ENCODE data around the gene ELFN1. TPM values are rescaled to one million over a fixed set of nuclear protein-coding genes. Genes with fewer than 3 reads are reported as not detected.
A peak's percentile ranks its signal among the peaks of the same experiment; 100 is the strongest.

The ELFN1 gene
- total RNA-seq, 3 donors from 2014 or later, result 0.59 to 1.3 (median 0.96) TPM

- no peaks in the 10 kb centered on the region for H3K36me3 ChIP-seq
- H3K9me3 ChIP-seq, result no peaks in the 10 kb centered on the region
- DNase-seq (ENCODE audit: low spot score in 2 of 2), result peak in 1 of 2 donors; percentile 50
- TF ChIP-seq POLR2A (IDR thresholded peaks at IDR 0.05), result no peak
- no peak for TF ChIP-seq POLR2AphosphoS5 (IDR thresholded peaks at IDR 0.05)
- no peak for TF ChIP-seq CTCF (IDR thresholded peaks at IDR 0.05)
- intact Hi-C loops (cut with DNase I; ENCODE audit: low total_unique reads), result no loop called here
- H3K4me3 ChIP-seq, result peak overlapping the region; percentile 52 to 77 (median 52)
- H3K27ac ChIP-seq, result no peak overlapping the region
- peaks cover 5 to 26% of the 10 kb centered on the region in 2 donors for H3K4me1 ChIP-seq
- peaks cover 16 to 84% of the 10 kb centered on the region in 2 donors for H3K27me3 ChIP-seq
These were observed 3.7 kb upstream of the ELFN1 start for GRCh38 chr7:1666317-1666822.

GRCh38 chr7:1666823-1667565, 3.1 kb upstream of the ELFN1 start:
- H3K27me3 ChIP-seq, result peaks cover 20 to 88% of the 10 kb centered on the region in 2 donors
- intact Hi-C loops (cut with DNase I; ENCODE audit: low total_unique reads), result no loop called here
- H3K4me1 ChIP-seq, result peaks cover 5 to 26% of the 10 kb centered on the region in 2 donors
- DNase-seq (ENCODE audit: low spot score in 2 of 2), result peak in 1 of 2 donors; percentile 25
- peak overlapping the region; percentile 52 to 77 (median 52) for H3K4me3 ChIP-seq
- H3K27ac ChIP-seq, result no peak overlapping the region
- no peaks in the 10 kb centered on the region for H3K9me3 ChIP-seq
- no peaks in the 10 kb centered on the region for H3K36me3 ChIP-seq
- TF ChIP-seq CTCF (IDR thresholded peaks at IDR 0.05), result no peak
- TF ChIP-seq POLR2AphosphoS5 (IDR thresholded peaks at IDR 0.05), result no peak
- TF ChIP-seq POLR2A (IDR thresholded peaks at IDR 0.05), result no peak

- H3K27ac ChIP-seq, result no peak overlapping the region
- H3K9me3 ChIP-seq, result no peaks in the 10 kb centered on the region
- H3K4me1 ChIP-seq, result peaks cover 5 to 26% of the 10 kb centered on the region in 2 donors
- intact Hi-C loops (cut with DNase I; ENCODE audit: low total_unique reads), result no loop called here
- peaks cover 20 to 95% of the 10 kb centered on the region in 2 donors for H3K27me3 ChIP-seq
- TF ChIP-seq POLR2A (IDR thresholded peaks at IDR 0.05) (no peak), POLR2AphosphoS5 (IDR thresholded peaks at IDR 0.05) (no peak), CTCF (IDR thresholded peaks at IDR 0.05) (no peak)
- peak in 1 of 2 donors; percentile 43 for DNase-seq (ENCODE audit: low spot score in 2 of 2)
- H3K36me3 ChIP-seq, result no peaks in the 10 kb centered on the region
- peak overlapping the region; percentile 52 to 77 (median 52) for H3K4me3 ChIP-seq
These were observed 2.3 kb upstream of the ELFN1 start for GRCh38 chr7:1667566-1668395.

GRCh38 chr7:1668396-1669063, 1.5 kb upstream of the ELFN1 start:
- H3K27ac ChIP-seq, result no peak overlapping the region
- peaks cover 5 to 26% of the 10 kb centered on the region in 2 donors for H3K4me1 ChIP-seq
- peaks cover 22 to 95% of the 10 kb centered on the region in 2 donors for H3K27me3 ChIP-seq
- intact Hi-C loops (cut with DNase I; ENCODE audit: low total_unique reads), result no loop called here
- no peak overlapping the region for H3K4me3 ChIP-seq
- H3K9me3 ChIP-seq, result no peaks in the 10 kb centered on the region
- TF ChIP-seq CTCF (IDR thresholded peaks at IDR 0.05) (no peak), POLR2AphosphoS5 (IDR thresholded peaks at IDR 0.05) (no peak), POLR2A (IDR thresholded peaks at IDR 0.05) (no peak)
- DNase-seq (ENCODE audit: low spot score in 2 of 2), result peak in 1 of 2 donors; percentile 50
- no peaks in the 10 kb centered on the region for H3K36me3 ChIP-seq
